ENCODE results near the gene SNX4.
"Not testable (repeated sequence)": the region's sequence is repeated elsewhere in the genome, so short reads cannot be mapped to it uniquely, and the experiment has no call there.

SNX4 gene

DNA sequence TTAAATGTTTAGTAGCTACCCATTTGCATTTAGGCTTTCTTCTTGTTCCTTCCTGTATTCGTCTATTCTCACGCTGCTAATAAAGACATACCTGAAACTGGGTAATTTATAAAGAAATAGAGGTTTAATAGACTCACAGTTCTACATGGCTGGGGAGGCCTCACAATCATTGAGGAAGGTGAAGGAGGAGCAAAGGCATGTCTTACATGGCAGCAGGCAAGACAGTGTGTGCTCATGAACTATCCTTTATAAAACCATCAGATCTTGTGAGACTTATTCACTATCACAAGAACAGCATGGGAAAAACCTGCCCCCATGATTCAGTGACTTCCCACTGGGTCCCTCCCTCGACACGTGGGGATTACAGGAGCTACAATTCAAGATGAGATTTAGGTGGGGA, 114.5 kb downstream of the SNX4 start:
- H3K27ac Mint-ChIP-seq; H3K4me3 Mint-ChIP-seq; H3K9me3 Mint-ChIP-seq; H3K36me3 Mint-ChIP-seq (ENCODE audit: low read depth); H3K4me1 Mint-ChIP-seq (ENCODE audit: low read depth); intact Hi-C loops (cut with micrococcal nuclease): not testable (repeated sequence)
- peaks cover 17% of the 10 kb centered on the region for H3K27me3 Mint-ChIP-seq

- Mint-ChIP-seq H3K4me3 (no peak overlapping the region), H3K27me3 (peaks cover 14% of the 10 kb centered on the region), H3K36me3 (ENCODE audit: low read depth) (no peaks in the 10 kb centered on the region), H3K4me1 (ENCODE audit: low read depth) (no peaks in the 10 kb centered on the region), H3K9me3 (peaks cover 9% of the 10 kb centered on the region), H3K27ac (no peak overlapping the region)
- intact Hi-C loops (cut with micrococcal nuclease), result no loop called here
Measured at GRCh38 chr3:125403789-125404188, 116.2 kb downstream of the SNX4 start.

DNA sequence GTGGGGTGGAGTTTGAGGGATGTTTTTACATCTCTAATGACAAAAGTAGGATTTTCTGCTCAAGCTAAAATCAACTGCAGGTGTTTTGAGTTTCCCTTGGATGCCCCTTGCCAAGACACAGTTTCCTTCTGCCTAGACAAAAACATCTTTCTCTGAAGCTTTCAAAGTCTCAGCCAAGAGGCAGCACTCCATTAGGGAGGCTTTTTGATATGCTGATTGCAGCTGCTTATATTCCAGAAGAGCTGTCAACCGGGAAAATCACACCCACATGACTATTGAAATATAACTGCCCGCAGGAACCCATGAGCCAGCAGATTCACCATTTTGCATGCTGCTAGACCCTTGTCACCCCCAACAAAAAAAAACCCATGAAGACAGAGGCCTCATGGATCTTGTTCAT, 117.4 kb downstream of the SNX4 start:
- Mint-ChIP-seq H3K4me1 (ENCODE audit: low read depth) (no peaks in the 10 kb centered on the region), H3K36me3 (ENCODE audit: low read depth) (no peaks in the 10 kb centered on the region), H3K27ac (no peak overlapping the region), H3K9me3 (peaks cover 9% of the 10 kb centered on the region), H3K27me3 (peaks cover 18% of the 10 kb centered on the region), H3K4me3 (no peak overlapping the region)
- intact Hi-C loops (cut with micrococcal nuclease), result no loop called here

GRCh38 chr3:125401402-125401801, 118.6 kb downstream of the SNX4 start:
- Mint-ChIP-seq H3K27me3 (peaks cover 18% of the 10 kb centered on the region), H3K4me3 (no peak overlapping the region), H3K9me3 (peaks cover 9% of the 10 kb centered on the region), H3K27ac (no peak overlapping the region), H3K36me3 (ENCODE audit: low read depth) (no peaks in the 10 kb centered on the region), H3K4me1 (ENCODE audit: low read depth) (no peaks in the 10 kb centered on the region)
- intact Hi-C loops (cut with micrococcal nuclease), result no loop called here

DNA sequence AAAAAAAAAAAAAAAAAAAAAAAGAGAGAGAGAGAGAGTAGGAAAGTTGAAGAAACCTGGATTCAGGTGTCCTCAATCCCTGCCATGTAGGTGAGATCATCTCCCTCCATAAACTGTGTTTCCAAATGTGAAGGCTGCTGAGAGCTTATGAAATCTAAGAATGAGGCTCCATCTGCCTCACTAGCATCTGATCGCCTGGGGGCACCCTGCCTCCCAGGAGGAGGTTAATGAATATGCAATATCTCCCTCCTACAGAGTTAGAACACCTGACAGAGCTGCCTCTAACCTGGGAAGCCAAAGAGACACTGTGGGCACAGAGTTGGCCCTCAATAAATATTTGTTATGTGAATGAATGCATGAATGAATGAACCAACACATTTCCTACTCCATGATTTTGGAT, 121.0 kb downstream of the SNX4 start:
- Mint-ChIP-seq H3K27ac (no peak overlapping the region), H3K27me3 (peaks cover 17% of the 10 kb centered on the region), H3K36me3 (ENCODE audit: low read depth) (no peaks in the 10 kb centered on the region)

More for the DNA sequence above, 121.0 kb downstream of the SNX4 start:
- Mint-ChIP-seq H3K9me3 (no peaks in the 10 kb centered on the region), H3K4me3 (no peak overlapping the region), H3K4me1 (ENCODE audit: low read depth) (no peaks in the 10 kb centered on the region)
- intact Hi-C loops (cut with micrococcal nuclease), result no loop called here
